ENCODE measurements around the gene GIGYF2. TPM values are rescaled to one million over a fixed set of nuclear protein-coding genes. Genes with fewer than 3 reads are reported as not detected.
"Not testable (repeated sequence)": the region's sequence is repeated elsewhere in the genome, so short reads cannot be mapped to it uniquely, and the experiment has no call there.

The GIGYF2 gene
- total and polyA plus RNA-seq, 2 experiments from 2014 or later: 29.8 to 63.6 TPM

DNA sequence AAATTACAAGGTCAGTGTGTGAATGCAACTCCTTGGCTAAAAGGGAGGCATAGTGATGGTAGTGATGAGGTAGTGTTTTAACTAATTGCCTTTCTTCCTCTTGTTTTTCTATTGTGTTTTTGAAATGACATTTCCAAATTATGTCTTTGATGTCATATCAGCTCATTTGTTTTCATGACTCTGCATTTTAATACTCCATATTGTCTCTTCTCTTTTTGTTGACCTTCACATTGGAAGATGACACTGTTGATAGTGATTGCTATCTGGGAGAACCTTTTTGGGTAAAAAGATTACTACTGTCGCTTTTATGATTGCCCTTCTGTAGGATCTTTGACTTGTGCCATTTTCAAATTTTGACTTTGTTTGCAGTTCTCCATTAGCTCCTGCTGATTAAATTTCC, 3.0 kb downstream of the GIGYF2 start:
- TF ChIP-seq EZH2 (IDR thresholded peaks at IDR 0.05; ENCODE audit: borderline replicate concordance): no peak
- TF ChIP-seq, protein P1, sequence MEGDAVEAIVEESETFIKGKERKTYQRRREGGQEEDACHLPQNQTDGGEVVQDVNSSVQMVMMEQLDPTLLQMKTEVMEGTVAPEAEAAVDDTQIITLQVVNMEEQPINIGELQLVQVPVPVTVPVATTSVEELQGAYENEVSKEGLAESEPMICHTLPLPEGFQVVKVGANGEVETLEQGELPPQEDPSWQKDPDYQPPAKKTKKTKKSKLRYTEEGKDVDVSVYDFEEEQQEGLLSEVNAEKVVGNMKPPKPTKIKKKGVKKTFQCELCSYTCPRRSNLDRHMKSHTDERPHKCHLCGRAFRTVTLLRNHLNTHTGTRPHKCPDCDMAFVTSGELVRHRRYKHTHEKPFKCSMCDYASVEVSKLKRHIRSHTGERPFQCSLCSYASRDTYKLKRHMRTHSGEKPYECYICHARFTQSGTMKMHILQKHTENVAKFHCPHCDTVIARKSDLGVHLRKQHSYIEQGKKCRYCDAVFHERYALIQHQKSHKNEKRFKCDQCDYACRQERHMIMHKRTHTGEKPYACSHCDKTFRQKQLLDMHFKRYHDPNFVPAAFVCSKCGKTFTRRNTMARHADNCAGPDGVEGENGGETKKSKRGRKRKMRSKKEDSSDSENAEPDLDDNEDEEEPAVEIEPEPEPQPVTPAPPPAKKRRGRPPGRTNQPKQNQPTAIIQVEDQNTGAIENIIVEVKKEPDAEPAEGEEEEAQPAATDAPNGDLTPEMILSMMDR (IDR thresholded peaks at IDR 0.05; ENCODE audit: poor library complexity): no peak
- TF ChIP-seq EZH2phosphoT487 (IDR thresholded peaks at IDR 0.05; ENCODE audit: low read depth, severe bottlenecking, unreplicated experiment): no peak
- no peak for DNase-seq (ENCODE audit: low spot score)
- H3K36me3 ChIP-seq (replicated peaks; ENCODE audit: insufficient read depth, low read depth): no peaks in the 10 kb centered on the region
- H3K4me3 ChIP-seq: no peak overlapping the region
- no peaks in the 10 kb centered on the region for H3K9me3 ChIP-seq (ENCODE audit: low read depth)
- peak overlapping the region; percentile 89 for H3K4me2 ChIP-seq
- H3K27ac ChIP-seq: no peak overlapping the region
- H3K9me2 ChIP-seq (replicated peaks; ENCODE audit: insufficient read depth): no peaks in the 10 kb centered on the region
- peaks cover 75% of the 10 kb centered on the region for H3K79me2 ChIP-seq
- no peak overlapping the region for H2AFZ ChIP-seq
- H3K27me3 ChIP-seq: no peaks in the 10 kb centered on the region
- H4K20me1 ChIP-seq (ENCODE audit: insufficient read depth, poor library complexity, severe bottlenecking): peaks cover 59% of the 10 kb centered on the region
- H3K4me1 ChIP-seq (ENCODE audit: insufficient read depth): peaks cover 18% of the 10 kb centered on the region
- 93% methylated on average over 1 of the region's 1 CpG for WGBS (ENCODE audit: low lambda C conversion rate, missing lambda C conversion rate)

DNA sequence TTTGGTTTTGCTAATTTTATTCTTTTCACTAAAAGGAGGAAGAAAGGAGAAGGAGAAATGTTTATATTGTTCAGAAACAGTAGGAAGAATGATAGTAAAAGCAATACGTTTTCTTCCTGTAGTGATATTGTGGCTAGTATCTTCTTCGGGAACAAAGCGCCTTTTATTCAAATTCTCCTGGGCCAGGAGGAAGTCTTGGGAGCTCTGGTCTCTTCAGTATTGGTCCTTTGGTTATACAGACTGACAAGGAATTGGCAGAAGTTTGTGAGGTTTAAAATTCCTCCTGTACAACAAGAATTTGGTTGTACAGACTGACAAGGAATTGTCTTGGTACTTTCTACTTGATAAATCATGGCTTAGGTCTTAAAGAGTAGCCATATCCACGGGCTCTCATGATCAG, 9.9 kb downstream of the GIGYF2 start:
- TF ChIP-seq EZH2 (IDR thresholded peaks at IDR 0.05; ENCODE audit: borderline replicate concordance): no peak
- no peak for TF ChIP-seq EZH2phosphoT487 (IDR thresholded peaks at IDR 0.05; ENCODE audit: low read depth, severe bottlenecking, unreplicated experiment)
- H3K27me3 ChIP-seq: no peaks in the 10 kb centered on the region
- no peaks in the 10 kb centered on the region for H3K9me2 ChIP-seq (replicated peaks; ENCODE audit: insufficient read depth)
- H3K4me2 ChIP-seq: no peak overlapping the region
- no peak overlapping the region for H3K27ac ChIP-seq
- H3K79me2 ChIP-seq: peaks cover 99% of the 10 kb centered on the region
- DNase-seq (ENCODE audit: low spot score): no peak
- H3K36me3 ChIP-seq (replicated peaks; ENCODE audit: insufficient read depth, low read depth): no peaks in the 10 kb centered on the region
- H3K4me1 ChIP-seq (ENCODE audit: insufficient read depth): no peaks in the 10 kb centered on the region
- WGBS (ENCODE audit: low lambda C conversion rate, missing lambda C conversion rate): 95% methylated on average over 4 of the region's 4 CpGs
- no peak overlapping the region for H3K4me3 ChIP-seq
- no peaks in the 10 kb centered on the region for H3K9me3 ChIP-seq (ENCODE audit: low read depth)
- H4K20me1 ChIP-seq (ENCODE audit: insufficient read depth, poor library complexity, severe bottlenecking): peaks cover 56% of the 10 kb centered on the region
- no peak overlapping the region for H2AFZ ChIP-seq

DNA sequence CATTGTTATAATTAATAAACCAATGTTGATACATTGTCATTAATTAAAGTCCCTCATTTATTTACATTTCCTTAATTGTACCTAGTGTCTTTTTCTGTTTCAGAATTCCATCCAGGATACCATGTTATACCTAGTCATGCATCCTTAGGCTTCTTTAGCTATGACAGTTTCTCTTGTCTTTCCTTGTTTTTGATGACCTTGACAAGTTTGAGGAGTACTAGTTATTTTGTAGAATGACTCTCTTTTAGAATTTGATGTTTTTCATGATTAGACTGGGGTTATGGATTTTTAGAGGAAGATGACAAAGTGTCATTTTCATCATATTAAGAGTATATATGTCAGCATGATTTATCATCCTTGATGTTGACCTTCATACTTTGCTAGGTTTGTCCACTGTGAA, 16.4 kb downstream of the GIGYF2 start:
- Histone ChIP-seq H3K4me2 (no peak overlapping the region), H3K9me2 (replicated peaks; ENCODE audit: insufficient read depth) (no peaks in the 10 kb centered on the region), H3K36me3 (replicated peaks; ENCODE audit: insufficient read depth, low read depth) (no peaks in the 10 kb centered on the region), H3K27me3 (no peaks in the 10 kb centered on the region), H3K79me2 (peaks cover 100% of the 10 kb centered on the region), H3K9me3 (ENCODE audit: low read depth) (no peaks in the 10 kb centered on the region), H3K27ac (no peak overlapping the region), H3K4me3 (no peak overlapping the region), H2AFZ (no peak overlapping the region), H4K20me1 (ENCODE audit: insufficient read depth, poor library complexity, severe bottlenecking) (peaks cover 63% of the 10 kb centered on the region), H3K4me1 (ENCODE audit: insufficient read depth) (no peaks in the 10 kb centered on the region)
- TF ChIP-seq, protein P1 (IDR thresholded peaks at IDR 0.05; ENCODE audit: poor library complexity): no peak
- TF ChIP-seq EZH2phosphoT487 (IDR thresholded peaks at IDR 0.05; ENCODE audit: low read depth, severe bottlenecking, unreplicated experiment) (no peak), EZH2 (IDR thresholded peaks at IDR 0.05; ENCODE audit: borderline replicate concordance) (no peak)
- no peak for DNase-seq (ENCODE audit: low spot score)

DNA sequence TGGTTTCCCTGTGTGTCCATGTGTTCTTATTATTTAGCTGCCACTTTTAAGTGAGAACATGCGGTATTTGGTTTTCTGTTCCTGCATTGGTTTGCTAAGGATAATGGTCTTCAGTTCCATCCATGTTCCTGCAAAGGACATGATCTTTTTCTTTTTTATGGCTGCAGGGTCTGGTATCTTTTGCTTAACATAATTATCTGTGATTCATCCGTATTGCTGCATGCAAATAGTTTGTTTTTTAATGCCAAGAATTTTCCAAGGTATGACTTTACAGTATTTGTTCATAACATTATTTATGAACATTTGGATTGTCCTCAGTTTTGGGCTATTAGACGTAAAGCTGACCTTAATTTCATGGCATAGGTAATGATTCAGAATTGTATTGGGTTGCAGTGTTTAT, 17.8 kb downstream of the GIGYF2 start:
- H3K4me2 ChIP-seq: no peak overlapping the region
- H3K79me2 ChIP-seq: peaks cover 100% of the 10 kb centered on the region
- no peak overlapping the region for H2AFZ ChIP-seq
- 90% methylated on average over 3 of the region's 3 CpGs for WGBS (ENCODE audit: low lambda C conversion rate, missing lambda C conversion rate)
- peaks cover 70% of the 10 kb centered on the region for H4K20me1 ChIP-seq (ENCODE audit: insufficient read depth, poor library complexity, severe bottlenecking)
- H3K9me2 ChIP-seq (replicated peaks; ENCODE audit: insufficient read depth): no peaks in the 10 kb centered on the region
- H3K4me3 ChIP-seq: no peak overlapping the region
- H3K27me3 ChIP-seq: no peaks in the 10 kb centered on the region
- no peak overlapping the region for H3K27ac ChIP-seq
- TF ChIP-seq EZH2phosphoT487 (IDR thresholded peaks at IDR 0.05; ENCODE audit: low read depth, severe bottlenecking, unreplicated experiment) (no peak), EZH2 (IDR thresholded peaks at IDR 0.05; ENCODE audit: borderline replicate concordance) (no peak)
- TF ChIP-seq, protein P1 (IDR thresholded peaks at IDR 0.05; ENCODE audit: poor library complexity): no peak
- H3K9me3 ChIP-seq (ENCODE audit: low read depth): no peaks in the 10 kb centered on the region
- no peak for DNase-seq (ENCODE audit: low spot score)
- no peaks in the 10 kb centered on the region for H3K4me1 ChIP-seq (ENCODE audit: insufficient read depth)
- H3K36me3 ChIP-seq (replicated peaks; ENCODE audit: insufficient read depth, low read depth): no peaks in the 10 kb centered on the region

DNA sequence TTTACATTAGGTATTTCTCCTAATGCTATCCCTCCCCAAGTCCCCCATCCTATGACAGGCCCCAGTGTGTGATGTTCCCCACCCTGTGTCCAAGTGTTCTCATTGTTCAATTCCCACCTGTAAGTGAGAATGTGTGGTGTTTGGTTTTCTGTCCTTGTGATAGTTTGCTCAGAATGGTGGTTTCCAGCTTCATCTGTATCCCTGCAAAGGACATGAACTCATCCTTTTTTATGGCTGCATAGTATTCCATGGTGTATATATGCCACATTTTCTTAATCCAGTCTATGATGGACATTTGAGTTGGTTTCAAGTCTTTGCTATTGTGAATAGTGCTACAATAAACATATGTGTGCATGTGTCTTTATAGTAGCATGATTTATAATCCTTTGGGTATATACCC, 22.9 kb downstream of the GIGYF2 start:
- Histone ChIP-seq H3K79me2 (peaks cover 97% of the 10 kb centered on the region), H4K20me1 (ENCODE audit: insufficient read depth, poor library complexity, severe bottlenecking) (peaks cover 78% of the 10 kb centered on the region)
- H3K4me3 ChIP-seq; DNase-seq (ENCODE audit: low spot score); H2AFZ ChIP-seq; H3K4me2 ChIP-seq; H3K9me3 ChIP-seq (ENCODE audit: low read depth); H3K9me2 ChIP-seq (replicated peaks; ENCODE audit: insufficient read depth); H3K4me1 ChIP-seq (ENCODE audit: insufficient read depth); H3K27me3 ChIP-seq; H3K27ac ChIP-seq; H3K36me3 ChIP-seq (replicated peaks; ENCODE audit: insufficient read depth, low read depth): not testable (repeated sequence)

All from hepatocyte (in vitro differentiated cells).